Chondrocyte (in vitro differentiated cells): ENCODE data around the gene EEIG1. TPM values are rescaled to one million over a fixed set of nuclear protein-coding genes. Genes with fewer than 3 reads are reported as not detected.
A peak's percentile ranks its signal among the peaks of the same experiment; 100 is the strongest.

Source experiments
- DNase-seq: peaks from one replicate; pipeline ENCODE4 v3.0.0; 2021; ENCODE audit warnings: mixed read lengths, low spot score
- H3K27ac Mint-ChIP-seq: one replicate; pipeline ENCODE4 v1.8.0; 2021; ENCODE audit warnings: mild to moderate bottlenecking, moderate library complexity, mixed read lengths; ENCODE audit not compliant: unreplicated experiment
- H3K27me3 Mint-ChIP-seq: 2 replicates; pipeline ENCODE4 v1.8.0; 2021; ENCODE audit warnings: low read depth, mixed read lengths
- H3K36me3 Mint-ChIP-seq: 2 replicates; pipeline ENCODE4 v1.8.0; 2021; ENCODE audit warnings: low read depth, mixed read lengths
- H3K4me1 Mint-ChIP-seq: 2 replicates; pipeline ENCODE4 v1.8.0; 2021; ENCODE audit warnings: low read depth, mild to moderate bottlenecking, mixed read lengths
- H3K4me3 Mint-ChIP-seq: one replicate; pipeline ENCODE4 v1.8.0; 2021; ENCODE audit warnings: mild to moderate bottlenecking, moderate library complexity, mixed read lengths; ENCODE audit not compliant: unreplicated experiment
- H3K9me3 Mint-ChIP-seq: 2 replicates; pipeline ENCODE4 v1.8.0; 2021; ENCODE audit warnings: low read depth, mixed read lengths
- total RNA-seq: library from RNA; stranded (reverse); gene quantifications from 3 replicates; pipeline ENCODE4 v1.2.1, GENCODE V29; 2021
- TF ChIP-seq, protein P1 (sequence below): fragments of 200-600 bp; sonication (generic); IDR thresholded peaks from 2 replicates; pipeline ENCODE4 v1.5.0; 2021; ENCODE audit warnings: antibody characterized with exemption, mild to moderate bottlenecking, moderate library complexity

Gene EEIG1
- total RNA-seq, 1 donor from 2014 or later = 63.0 TPM

DNA sequence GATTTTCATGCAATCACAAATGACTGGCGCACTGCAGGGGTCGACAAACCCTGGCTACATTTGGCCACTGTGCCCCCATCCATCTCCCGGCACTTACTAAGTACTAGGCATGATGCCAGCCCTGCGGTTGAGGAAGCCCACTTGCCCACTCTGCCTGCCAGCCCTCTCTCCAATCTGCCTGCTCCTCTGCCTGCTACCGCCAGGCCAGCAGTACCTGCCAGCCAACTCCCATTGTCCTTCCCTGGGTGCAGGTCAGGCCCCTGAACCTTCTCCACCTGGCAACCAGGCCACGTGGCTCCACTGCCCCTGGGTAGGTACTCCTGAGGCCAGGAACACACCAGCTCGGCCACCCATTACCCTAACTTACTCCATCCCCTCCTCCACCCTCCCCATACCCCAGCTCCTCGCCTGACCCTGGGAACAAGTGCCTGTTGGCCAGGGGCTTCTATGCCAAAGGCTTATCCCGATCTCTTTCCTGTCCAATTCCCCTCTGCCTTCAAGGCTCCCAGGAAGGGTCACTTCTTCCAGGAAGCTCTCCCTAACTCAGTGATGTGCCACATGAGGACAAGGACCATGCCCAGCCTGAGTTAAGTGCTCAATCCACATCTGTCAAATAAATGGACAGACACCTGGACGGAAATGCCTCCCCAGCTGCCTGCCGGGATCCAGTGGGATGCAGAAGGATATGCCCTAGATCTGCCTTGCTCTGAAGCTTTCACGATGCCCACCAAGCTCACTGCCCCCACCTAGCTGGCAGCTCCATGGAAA is 6.6 kb downstream of the EEIG1 start:
- Mint-ChIP-seq H3K9me3 (no peaks in the 10 kb centered on the region), H3K4me1 (peaks cover 95% of the 10 kb centered on the region), H3K36me3 (no peaks in the 10 kb centered on the region), H3K27ac (peak overlapping the region; percentile 52), H3K4me3 (no peak overlapping the region), H3K27me3 (no peaks in the 10 kb centered on the region)
- TF ChIP-seq, protein P1, sequence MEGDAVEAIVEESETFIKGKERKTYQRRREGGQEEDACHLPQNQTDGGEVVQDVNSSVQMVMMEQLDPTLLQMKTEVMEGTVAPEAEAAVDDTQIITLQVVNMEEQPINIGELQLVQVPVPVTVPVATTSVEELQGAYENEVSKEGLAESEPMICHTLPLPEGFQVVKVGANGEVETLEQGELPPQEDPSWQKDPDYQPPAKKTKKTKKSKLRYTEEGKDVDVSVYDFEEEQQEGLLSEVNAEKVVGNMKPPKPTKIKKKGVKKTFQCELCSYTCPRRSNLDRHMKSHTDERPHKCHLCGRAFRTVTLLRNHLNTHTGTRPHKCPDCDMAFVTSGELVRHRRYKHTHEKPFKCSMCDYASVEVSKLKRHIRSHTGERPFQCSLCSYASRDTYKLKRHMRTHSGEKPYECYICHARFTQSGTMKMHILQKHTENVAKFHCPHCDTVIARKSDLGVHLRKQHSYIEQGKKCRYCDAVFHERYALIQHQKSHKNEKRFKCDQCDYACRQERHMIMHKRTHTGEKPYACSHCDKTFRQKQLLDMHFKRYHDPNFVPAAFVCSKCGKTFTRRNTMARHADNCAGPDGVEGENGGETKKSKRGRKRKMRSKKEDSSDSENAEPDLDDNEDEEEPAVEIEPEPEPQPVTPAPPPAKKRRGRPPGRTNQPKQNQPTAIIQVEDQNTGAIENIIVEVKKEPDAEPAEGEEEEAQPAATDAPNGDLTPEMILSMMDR = no peak
- no peak for DNase-seq

DNA sequence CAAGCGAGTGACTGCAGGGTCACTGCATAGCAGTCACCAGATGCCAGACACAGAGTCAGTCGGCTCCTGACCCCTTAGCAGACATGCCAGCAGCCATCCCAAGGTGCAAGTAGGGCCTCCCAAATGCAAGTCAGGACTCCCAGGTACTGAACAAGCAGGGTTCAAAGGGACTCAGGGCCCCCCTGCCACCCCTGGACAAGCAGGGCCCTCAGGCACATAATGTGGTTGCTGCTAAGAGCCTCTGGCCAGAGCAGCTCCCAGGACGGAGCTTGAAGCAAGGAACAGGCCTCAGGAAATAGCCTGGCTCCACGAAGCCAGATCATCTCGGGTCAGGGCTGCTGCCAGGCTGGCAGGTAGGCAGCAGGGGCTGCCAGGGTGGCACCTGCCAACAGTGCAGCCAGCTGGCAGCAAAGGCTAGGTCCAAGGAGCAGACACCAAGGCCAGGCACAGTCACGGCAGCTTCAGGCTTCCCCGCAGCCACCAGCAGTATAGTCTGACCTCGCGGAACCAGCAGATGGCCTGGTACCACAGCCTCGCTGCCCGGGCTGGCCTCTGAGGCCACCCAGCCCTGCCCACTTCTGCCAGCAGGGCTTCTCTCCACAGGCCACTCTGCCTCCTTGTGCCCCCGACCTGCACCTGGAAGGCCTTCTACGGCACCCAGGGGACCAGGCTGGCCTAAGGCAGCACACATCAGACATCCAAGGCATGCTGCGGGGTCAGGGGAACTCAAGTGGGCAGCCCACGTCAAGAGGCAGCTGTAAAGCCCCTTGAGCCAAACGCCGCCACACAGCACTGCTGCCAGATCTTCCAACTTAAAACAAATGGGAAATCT is 7.4 kb downstream of the EEIG1 start:
- Mint-ChIP-seq H3K27me3 (no peaks in the 10 kb centered on the region), H3K36me3 (no peaks in the 10 kb centered on the region), H3K4me1 (peaks cover 98% of the 10 kb centered on the region), H3K27ac (peak overlapping the region; percentile 65), H3K4me3 (no peak overlapping the region), H3K9me3 (no peaks in the 10 kb centered on the region)
- TF ChIP-seq, protein P1 = no peak
- DNase-seq = no peak

DNA sequence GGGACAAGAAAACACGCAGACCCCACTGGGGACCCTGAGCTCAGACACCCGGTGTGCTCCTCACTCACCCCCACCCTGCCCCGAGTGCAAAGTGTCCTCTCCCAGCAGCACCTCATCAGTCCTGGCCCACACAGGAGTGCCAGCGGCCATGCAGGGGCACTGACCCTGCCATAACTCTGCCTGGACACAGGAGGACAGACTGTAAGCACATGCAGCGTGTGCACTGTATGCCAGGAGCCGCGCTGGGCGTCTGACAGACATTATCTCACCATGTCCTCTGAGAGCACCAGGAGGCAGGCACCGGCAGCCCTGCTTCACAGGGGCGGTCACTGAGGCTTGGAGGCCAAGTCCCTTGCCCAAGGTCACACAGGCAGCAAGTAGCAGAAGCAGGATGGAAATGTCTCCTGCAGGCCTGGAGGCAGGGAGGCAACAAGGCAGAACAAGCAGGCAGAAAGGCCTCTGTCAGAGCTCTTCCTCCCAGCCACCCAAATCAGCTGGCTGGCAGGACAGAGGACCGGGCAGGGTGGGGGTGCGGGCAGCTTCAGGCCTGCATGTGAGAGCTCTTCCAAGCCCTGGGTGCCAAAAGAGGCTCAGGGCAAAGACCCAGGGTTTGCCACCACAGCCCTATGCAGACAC is 8.4 kb downstream of the EEIG1 start:
- H3K4me1 Mint-ChIP-seq = peaks cover 98% of the 10 kb centered on the region
- H3K36me3 Mint-ChIP-seq = no peaks in the 10 kb centered on the region
- no peaks in the 10 kb centered on the region for H3K27me3 Mint-ChIP-seq
- no peak overlapping the region for H3K4me3 Mint-ChIP-seq
- TF ChIP-seq, protein P1 = no peak
- H3K9me3 Mint-ChIP-seq = no peaks in the 10 kb centered on the region
- peak overlapping the region; percentile 65 for H3K27ac Mint-ChIP-seq
- DNase-seq = no peak

DNA sequence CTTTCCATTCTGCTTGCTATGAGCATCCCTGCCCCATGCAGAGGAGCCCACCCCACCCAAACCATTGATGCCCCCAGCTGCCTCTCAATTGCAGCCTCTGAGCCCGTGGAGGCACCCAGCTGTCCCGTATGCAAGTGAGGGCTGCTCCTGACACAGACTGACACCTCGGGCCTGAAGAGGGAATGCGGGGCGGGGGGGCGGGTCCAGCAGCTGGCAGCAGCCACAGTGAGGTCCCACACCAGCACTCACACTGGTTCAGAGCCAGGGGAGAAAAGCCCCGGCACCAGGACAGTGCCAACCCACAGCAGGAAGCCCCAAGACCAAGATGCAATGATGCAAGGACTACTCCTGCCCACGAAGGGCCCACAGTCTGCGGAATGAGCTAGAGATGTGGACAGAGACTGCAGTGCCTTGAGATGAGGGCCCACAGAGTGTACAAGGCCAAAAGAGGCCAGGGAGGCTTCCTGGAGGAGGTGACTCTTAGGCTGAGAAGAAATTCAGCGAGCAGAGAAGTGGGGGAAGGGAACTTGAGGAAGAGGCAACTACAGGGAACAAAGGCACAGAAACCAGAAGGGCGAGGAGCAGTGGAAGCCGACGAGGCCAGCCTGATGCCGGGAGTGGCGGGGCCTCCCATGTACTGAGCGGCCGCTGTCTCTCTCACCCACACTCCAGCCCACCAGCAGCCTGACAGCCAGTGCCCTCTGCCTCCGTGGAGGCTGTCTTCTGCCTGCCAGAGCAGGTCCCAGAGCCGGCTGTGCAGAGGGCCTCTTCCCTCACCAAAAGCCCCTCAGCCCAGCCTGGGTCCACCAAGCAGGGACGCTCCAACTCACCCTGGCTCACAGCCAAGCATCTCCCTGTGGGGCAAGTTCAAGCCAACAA is 9.2 kb downstream of the EEIG1 start:
- Mint-ChIP-seq H3K27me3 (no peaks in the 10 kb centered on the region), H3K36me3 (no peaks in the 10 kb centered on the region), H3K4me3 (peak overlapping the region; percentile 22), H3K9me3 (no peaks in the 10 kb centered on the region), H3K27ac (peak overlapping the region; percentile 66), H3K4me1 (peaks cover 99% of the 10 kb centered on the region)
- no peak for DNase-seq
- TF ChIP-seq, protein P1 = no peak
